GM12891 (cell line): ENCODE data around the gene CLCN1.

Experiments used
- POLR2A ChIP-seq: IDR thresholded peaks from 2 replicates; pipeline ENCODE4 v1.6.1; 2011; ENCODE audit warnings: low read depth, low read length, control low read depth
- POLR2AphosphoS5 ChIP-seq: IDR thresholded peaks from 2 replicates; pipeline ENCODE4 v1.6.1; 2011; ENCODE audit warnings: low read depth, low read length, control low read depth
- SPI1 ChIP-seq: IDR thresholded peaks from 2 replicates; pipeline ENCODE4 v1.6.1; 2011; ENCODE audit warnings: low read depth, low read length, control low read depth
- TAF1 ChIP-seq: IDR thresholded peaks from 2 replicates; pipeline ENCODE4 v1.6.1; 2011; ENCODE audit warnings: low read depth, low read length, control low read depth

- TF ChIP-seq POLR2A (no peak), POLR2AphosphoS5 (no peak), SPI1 (no peak), TAF1 (no peak)
Measured at GRCh38 chr7:143316492-143316891, 581 bp downstream of the CLCN1 start.
